Gastrocnemius medialis (tissue), 4 donors: ENCODE results near the gene SP110. TPM values are rescaled to one million over a fixed set of nuclear protein-coding genes. Genes with fewer than 3 reads are reported as not detected.

Experiments used
- ATAC-seq, 2 donors: fragments of 150-250 bp; one replicate each; pipeline ENCODE4 v1.9.1; 2016
- DNase-seq, 2 donors: peaks; one replicate each; pipeline ENCODE4 v3.0.0-alpha.2; 2019
- H3K27ac ChIP-seq, 4 donors: fragments of 200-600 bp; sonication (generic); 1 replicate in 1 of 4; 2 replicates in 3 of 4; pipeline ENCODE4 v1.5.1; 2016 to 2018; ENCODE audit warnings: mild to moderate bottlenecking in 2 of 4, moderate library complexity in 1 of 4
- H3K27me3 ChIP-seq, 3 donors: fragments of 200-600 bp; sonication (generic) in 2 of 3; 1 replicate in 1 of 3; 2 replicates in 2 of 3; pipeline versions ENCODE4 v1.5.1 to v1.6.0; 2016 to 2019; ENCODE audit warnings: mild to moderate bottlenecking in 1 of 3, moderate library complexity in 1 of 3
- H3K36me3 ChIP-seq, 2 donors: fragments of 200-600 bp; sonication (generic) in 1 of 2; one replicate each; pipeline ENCODE4 v1.5.1; 2017 to 2018
- H3K4me1 ChIP-seq, 2 donors: fragments of 200-600 bp; sonication (generic) in 1 of 2; one replicate each; pipeline ENCODE4 v1.5.1; 2016 to 2017; ENCODE audit warnings: mild to moderate bottlenecking in 2 of 2
- H3K4me3 ChIP-seq, 4 donors: fragments of 200-600 bp; sonication (generic) in 3 of 4; 1 replicate in 1 of 4; 2 replicates in 3 of 4; pipeline ENCODE4 v1.5.1; 2016 to 2019; ENCODE audit warnings: mild to moderate bottlenecking in 2 of 4
- H3K9me3 ChIP-seq, 3 donors: fragments of 200-600 bp; sonication (generic) in 2 of 3; 1 replicate in 1 of 3; 2 replicates in 2 of 3; pipeline ENCODE4 v1.5.1; 2016 to 2019
- POLR2A ChIP-seq, 2 donors: fragments of 450-650 bp; IDR thresholded peaks; one replicate each; pipeline ENCODE4 v1.6.1; 2017; ENCODE audit warnings: antibody characterized with exemption in 2 of 2, mild to moderate bottlenecking in 2 of 2, moderate library complexity in 2 of 2
- in situ Hi-C, 4 donors: fragments of 200-750 bp; cut with MboI; loops; one replicate each; pipeline versions ENCODE4 v1.15.0 to v1.8.0; 2017; ENCODE audit warnings: low sequenced_read_pairs in 4 of 4
- intact Hi-C: fragments of 100-400 bp; cut with DNase I; formaldehyde crosslinking; loops from one replicate; pipeline ENCODE4 v1.15.1; 2023; ENCODE audit warnings: low total_unique reads
- total RNA-seq, 4 donors: library from RNA; depleted of rRNA; stranded (reverse); fragments of >200 nt; gene quantifications; one replicate each; pipeline versions ENCODE4 v1.1.0 to v1.2.3, GENCODE V29; 2016
- TF ChIP-seq, protein P1 (sequence below), 5 experiments: fragments of 450-650 bp in 3 of 5; fragments of 200-600 bp in 2 of 5; sonication (generic) in 2 of 5; IDR thresholded peaks in 4 of 5; conservative IDR thresholded peaks in 1 of 5; 1 replicate in 4 of 5; 2 replicates in 1 of 5; pipeline ENCODE4 v1.5.1; 2016 to 2019; ENCODE audit warnings: antibody characterized with exemption in 5 of 5, mild to moderate bottlenecking in 3 of 5, moderate library complexity in 3 of 5

The SP110 gene
- total RNA-seq, 4 donors from 2014 or later = 3.0 to 7.0 (median 6.5) TPM

DNA sequence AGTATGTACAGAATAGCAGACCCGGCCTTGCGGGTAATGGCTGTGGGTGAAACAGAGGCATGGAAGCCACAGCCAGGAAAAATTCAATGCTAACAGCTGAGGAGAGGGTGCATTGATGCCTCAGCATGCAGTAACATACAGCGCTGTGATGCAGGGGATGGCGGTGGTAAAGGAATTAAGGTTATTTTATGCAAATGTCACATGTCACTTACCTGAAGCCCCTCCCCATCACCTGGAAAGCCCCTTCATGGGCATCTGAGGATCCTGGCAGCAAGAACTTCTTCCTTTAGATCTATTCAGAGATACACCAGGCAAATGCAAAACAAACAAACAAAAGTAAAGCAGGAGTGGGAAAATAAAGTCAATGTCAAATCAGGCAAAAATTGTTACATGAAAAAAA, 1.7 kb upstream of the SP110 start:
- intact Hi-C loops = loop anchor here (10.0 kb wide), 1 partner anchor 193 kb away; the partner anchor contains the start of gene SP100
- H3K27ac ChIP-seq = no peak overlapping the region
- ATAC-seq = no peak
- TF ChIP-seq, protein P1, sequence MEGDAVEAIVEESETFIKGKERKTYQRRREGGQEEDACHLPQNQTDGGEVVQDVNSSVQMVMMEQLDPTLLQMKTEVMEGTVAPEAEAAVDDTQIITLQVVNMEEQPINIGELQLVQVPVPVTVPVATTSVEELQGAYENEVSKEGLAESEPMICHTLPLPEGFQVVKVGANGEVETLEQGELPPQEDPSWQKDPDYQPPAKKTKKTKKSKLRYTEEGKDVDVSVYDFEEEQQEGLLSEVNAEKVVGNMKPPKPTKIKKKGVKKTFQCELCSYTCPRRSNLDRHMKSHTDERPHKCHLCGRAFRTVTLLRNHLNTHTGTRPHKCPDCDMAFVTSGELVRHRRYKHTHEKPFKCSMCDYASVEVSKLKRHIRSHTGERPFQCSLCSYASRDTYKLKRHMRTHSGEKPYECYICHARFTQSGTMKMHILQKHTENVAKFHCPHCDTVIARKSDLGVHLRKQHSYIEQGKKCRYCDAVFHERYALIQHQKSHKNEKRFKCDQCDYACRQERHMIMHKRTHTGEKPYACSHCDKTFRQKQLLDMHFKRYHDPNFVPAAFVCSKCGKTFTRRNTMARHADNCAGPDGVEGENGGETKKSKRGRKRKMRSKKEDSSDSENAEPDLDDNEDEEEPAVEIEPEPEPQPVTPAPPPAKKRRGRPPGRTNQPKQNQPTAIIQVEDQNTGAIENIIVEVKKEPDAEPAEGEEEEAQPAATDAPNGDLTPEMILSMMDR (IDR thresholded peaks at IDR 0.05 in 4 of 5, conservative IDR thresholded peaks at IDR 0.05 in 1 of 5) = no peak
- TF ChIP-seq POLR2A (IDR thresholded peaks at IDR 0.05) = no peak
- no peak for DNase-seq
- H3K36me3 ChIP-seq = peaks cover 0 to under 1% of the 10 kb centered on the region in 2 donors
- H3K9me3 ChIP-seq = no peaks in the 10 kb centered on the region
- no peak overlapping the region for H3K4me3 ChIP-seq
- H3K27me3 ChIP-seq = no peaks in the 10 kb centered on the region
- H3K4me1 ChIP-seq = peaks cover 5 to 6% of the 10 kb centered on the region in 2 donors
- in situ Hi-C loops = no loop called here

DNA sequence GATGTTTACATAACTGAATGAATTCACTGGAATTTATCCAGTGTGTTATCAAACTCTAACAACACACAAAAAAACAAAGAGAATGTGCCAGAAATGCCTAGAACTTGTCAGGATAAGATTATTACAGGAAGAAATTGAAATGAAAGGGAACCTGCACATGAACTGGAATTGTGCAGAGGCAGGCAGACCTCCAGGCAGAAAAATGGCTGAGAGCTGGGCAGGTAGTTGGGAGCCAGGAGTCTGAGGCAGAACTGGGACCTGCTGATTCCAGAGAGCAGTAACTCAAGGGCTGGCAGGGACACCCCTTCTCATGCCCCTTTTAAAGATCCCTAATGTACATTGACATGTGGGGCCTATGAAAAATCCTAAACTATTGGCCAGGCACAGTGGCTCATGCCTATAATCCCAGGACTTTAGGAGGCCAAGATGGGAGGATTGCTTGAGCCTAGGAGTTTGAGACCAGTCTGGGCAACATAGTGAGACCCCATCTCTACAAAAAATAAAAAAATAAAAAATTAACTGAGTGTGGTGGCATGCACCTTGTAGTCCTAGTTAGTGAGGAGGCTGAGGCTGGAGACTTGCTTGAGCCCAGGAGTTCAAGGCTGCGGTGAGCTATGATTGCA, 674 bp upstream of the SP110 start:
- H3K4me1 ChIP-seq = peaks cover 5 to 6% of the 10 kb centered on the region in 2 donors
- TF ChIP-seq, protein P1 (IDR thresholded peaks at IDR 0.05 in 4 of 5, conservative IDR thresholded peaks at IDR 0.05 in 1 of 5) = no peak
- no peak for TF ChIP-seq POLR2A (IDR thresholded peaks at IDR 0.05)
- no peak for ATAC-seq
- DNase-seq = no peak
- in situ Hi-C loops = no loop called here
- peak overlapping the region; percentile 60 to 88 (median 70) for H3K4me3 ChIP-seq
- no peaks in the 10 kb centered on the region for H3K27me3 ChIP-seq
- peaks cover 0 to 11% of the 10 kb centered on the region in 2 donors for H3K36me3 ChIP-seq
- intact Hi-C loops = loop anchor here (10.0 kb wide), 1 partner anchor 194 kb away; the partner anchor contains the start of gene SP100
- no peaks in the 10 kb centered on the region for H3K9me3 ChIP-seq
- peak overlapping the region; percentile 63 to 78 (median 76) for H3K27ac ChIP-seq

DNA sequence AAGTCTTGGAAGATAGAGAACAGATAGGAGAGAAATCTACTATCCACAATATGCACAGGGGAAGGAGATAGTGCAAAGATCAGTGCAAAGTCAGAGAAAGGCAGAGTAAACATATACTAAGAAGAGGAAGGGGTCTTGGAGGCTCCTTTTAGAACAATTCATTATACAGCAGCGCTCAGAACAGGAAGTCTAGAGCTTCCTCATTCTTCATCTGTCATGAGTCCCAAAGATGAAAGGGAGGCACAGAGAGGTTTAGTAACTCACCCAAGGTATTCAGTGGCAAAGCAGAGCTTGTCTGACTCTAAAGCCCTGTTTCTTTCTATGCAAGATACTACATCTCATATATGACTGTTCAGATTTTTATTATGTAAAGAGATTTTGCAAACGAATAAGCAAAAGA, 1.4 kb downstream of the SP110 start:
- H3K36me3 ChIP-seq = peaks cover 0 to 24% of the 10 kb centered on the region in 2 donors
- intact Hi-C loops (no loop called here), in situ Hi-C loops (no loop called here)
- H3K4me1 ChIP-seq = peaks cover 5 to 6% of the 10 kb centered on the region in 2 donors
- no peaks in the 10 kb centered on the region for H3K9me3 ChIP-seq
- DNase-seq (no peak), ATAC-seq (no peak)
- peak overlapping the region in 1 of 4 donors; percentile 69 for H3K4me3 ChIP-seq
- TF ChIP-seq, protein P1 (IDR thresholded peaks at IDR 0.05 in 4 of 5, conservative IDR thresholded peaks at IDR 0.05 in 1 of 5) = no peak
- TF ChIP-seq POLR2A (IDR thresholded peaks at IDR 0.05) = no peak
- H3K27ac ChIP-seq = no peak overlapping the region
- H3K27me3 ChIP-seq = no peaks in the 10 kb centered on the region

DNA sequence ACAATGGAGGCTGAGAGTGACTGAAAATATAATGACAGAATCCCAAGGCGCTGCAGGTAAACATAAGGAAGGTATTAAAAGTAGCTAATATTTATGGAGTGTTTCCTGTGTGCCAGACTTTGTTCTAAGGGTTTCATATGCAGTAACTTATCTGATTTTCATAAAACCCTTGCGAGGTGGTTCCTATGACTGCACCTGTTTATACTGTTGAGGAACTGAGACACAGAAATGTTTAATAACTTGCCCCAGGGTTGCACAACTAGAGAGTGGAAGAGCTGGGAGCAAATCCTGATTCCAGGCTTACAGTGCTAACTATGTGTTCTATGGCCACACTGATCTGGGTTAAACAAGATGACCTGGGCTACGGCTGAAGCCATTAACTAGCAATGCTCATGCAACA, 2.4 kb downstream of the SP110 start:
- intact Hi-C loops (no loop called here), in situ Hi-C loops (no loop called here)
- Histone ChIP-seq H3K9me3 (no peaks in the 10 kb centered on the region), H3K4me1 (peaks cover 5 to 6% of the 10 kb centered on the region in 2 donors), H3K27ac (no peak overlapping the region), H3K27me3 (no peaks in the 10 kb centered on the region), H3K36me3 (peaks cover 0 to 34% of the 10 kb centered on the region in 2 donors), H3K4me3 (no peak overlapping the region)
- DNase-seq (no peak), ATAC-seq (no peak)
- TF ChIP-seq, protein P1 (IDR thresholded peaks at IDR 0.05 in 4 of 5, conservative IDR thresholded peaks at IDR 0.05 in 1 of 5) = no peak
